HCT116 (cell line): ENCODE results near the gene SORCS2. TPM values are rescaled to one million over a fixed set of nuclear protein-coding genes. Genes with fewer than 3 reads are reported as not detected.

Experiments
- ATAC-seq: fragments of 200-7000 bp; cut with Tn5 transposase; 2 replicates; pipeline ENCODE4 v1.9.1; 2020; ENCODE audit warnings: mild to moderate bottlenecking, moderate library complexity
- BruUV-seq: library from RNA; stranded (reverse); fragments of 400-500 nt; replicated peaks from 2 replicates; lab custom pipeline; 2021; lab: Mats Ljungman, UMichigan
- CTCF ChIA-PET: fragments of 300-600 bp; sonication (Branson Sonifier 250); formaldehyde crosslinking; loops from one replicate; lab custom pipeline; 2021; ENCODE audit warnings: antibody characterized with exemption; lab: Charles Lee
- POLR2A ChIA-PET: fragments of 300-600, 350-600 bp; sonication (Branson Sonifier 250); formaldehyde crosslinking; loops from one replicate; lab custom pipeline; 2021; ENCODE audit warnings: antibody characterized with exemption; lab: Charles Lee
- RAD21 ChIA-PET, 2 experiments: fragments of 300-600 bp; sonication (Branson Sonifier 250); formaldehyde crosslinking; loops; one replicate each; lab custom pipeline; 2023; ENCODE audit warnings: low total read pairs in 2 of 2; ENCODE audit not compliant: uncharacterized antibody in 2 of 2, unreplicated experiment in 2 of 2, low non-redundant PET in 1 of 2; lab: Charles Lee
- DNase-seq: peaks from one replicate; pipeline ENCODE4 v3.0.0-alpha.2; 2010; ENCODE audit warnings: low read depth, low spot score
- H2AFZ ChIP-seq: fragments of 200-600 bp; shearing (Covaris generic), sonication (generic); 2 replicates; pipeline ENCODE4 v1.6.1; 2017; ENCODE audit warnings: low read depth, mixed run types, mixed read lengths, antibody characterized with exemption, low read length; ENCODE audit not compliant: poor library complexity, severe bottlenecking
- H3K27ac ChIP-seq: 2 replicates; pipeline ENCODE4 v1.5.1; 2012; ENCODE audit warnings: low read depth, low read length
- H3K27me3 ChIP-seq: fragments of 200-600 bp; sonication (generic); 2 replicates; pipeline ENCODE4 v1.6.1; 2016; ENCODE audit warnings: mixed run types, low read length, mixed read lengths; ENCODE audit not compliant: insufficient read depth
- H3K36me3 ChIP-seq, 2 experiments: fragments of 200-500 bp in 1 of 2; fragments of 200-600 bp in 1 of 2; sonication (Bioruptor generic) in 1 of 2; sonication (generic) in 1 of 2; 2 replicates each; pipeline versions ENCODE4 v1.5.1 to v1.6.1; 2014 to 2016; ENCODE audit warnings: low read length in 2 of 2, inconsistent platforms in 1 of 2, mixed read lengths in 1 of 2, mixed run types in 1 of 2; ENCODE audit not compliant: insufficient read depth in 2 of 2, control insufficient read depth in 1 of 2
- H3K4me1 ChIP-seq, 2 experiments: fragments of 200-600 bp in 1 of 2; sonication (generic) in 1 of 2; 2 replicates each; pipeline versions ENCODE4 v1.5.1 to v1.6.1; 2012 to 2017; ENCODE audit warnings: low read length in 2 of 2, inconsistent platforms in 1 of 2, mild to moderate bottlenecking in 1 of 2, mixed read lengths in 1 of 2, mixed run types in 1 of 2, moderate library complexity in 1 of 2; ENCODE audit not compliant: insufficient read depth in 2 of 2, control insufficient read depth in 1 of 2
- H3K4me2 ChIP-seq: fragments of 200-600 bp; sonication (generic); 2 replicates; pipeline ENCODE4 v1.6.1; 2017; ENCODE audit warnings: mixed run types, low read length, mixed read lengths
- H3K4me3 ChIP-seq, 2 experiments: fragments of 200-600 bp in 1 of 2; sonication (generic) in 1 of 2; replicated peaks in 1 of 2; 2 replicates each; pipeline ENCODE4 v1.5.1; 2011 to 2016; ENCODE audit warnings: low read length in 2 of 2, control low read depth in 1 of 2, low read depth in 1 of 2, mild to moderate bottlenecking in 1 of 2, mixed read lengths in 1 of 2, mixed run types in 1 of 2
- H3K79me2 ChIP-seq: fragments of 200-600 bp; sonication (generic); 2 replicates; pipeline ENCODE4 v1.6.1; 2017; ENCODE audit warnings: mild to moderate bottlenecking, mixed run types, low read length, moderate library complexity, mixed read lengths; ENCODE audit not compliant: insufficient read depth
- H3K9ac ChIP-seq: fragments of 200-600 bp; sonication (generic); 2 replicates; pipeline ENCODE4 v1.6.1; 2016; ENCODE audit warnings: low read length, mixed read lengths
- H3K9me2 ChIP-seq: fragments of 200-600 bp; sonication (generic), shearing (Covaris generic); 2 replicates; pipeline ENCODE4 v1.6.1; 2017; ENCODE audit warnings: mixed run types, mild to moderate bottlenecking, moderate library complexity; ENCODE audit not compliant: insufficient read depth
- H3K9me3 ChIP-seq, 2 experiments: fragments of 200-500 bp in 1 of 2; fragments of 200-600 bp in 1 of 2; sonication (Bioruptor generic) in 1 of 2; sonication (generic) in 1 of 2; 2 replicates each; pipeline ENCODE4 v1.6.1; 2014 to 2017; ENCODE audit warnings: low read length in 2 of 2, mixed read lengths in 2 of 2, inconsistent platforms in 1 of 2, low read depth in 1 of 2, mild to moderate bottlenecking in 1 of 2, mixed run types in 1 of 2, moderate library complexity in 1 of 2; ENCODE audit not compliant: control insufficient read depth in 1 of 2, insufficient read depth in 1 of 2
- H4K20me1 ChIP-seq: fragments of 200-600 bp; sonication (generic), shearing (Covaris generic); 2 replicates; pipeline ENCODE4 v1.6.1; 2017; ENCODE audit warnings: mixed run types, mild to moderate bottlenecking, moderate library complexity; ENCODE audit not compliant: insufficient read depth
- CBX3 ChIP-seq: IDR thresholded peaks from 2 replicates; pipeline ENCODE4 v1.6.1; 2012; ENCODE audit warnings: low read depth
- ELF1 ChIP-seq: IDR thresholded peaks from 2 replicates; pipeline ENCODE4 v1.6.1; 2012; ENCODE audit warnings: low read depth, borderline replicate concordance
- EZH2 ChIP-seq: fragments of 200-600 bp; sonication (generic); IDR thresholded peaks from 2 replicates; pipeline ENCODE4 v1.6.1; 2017; ENCODE audit warnings: antibody characterized with exemption, mixed run types
- POLR2AphosphoS5 ChIP-seq: IDR thresholded peaks from 2 replicates; pipeline ENCODE4 v1.6.1; 2011; ENCODE audit warnings: mild to moderate bottlenecking, low read depth, low read length, moderate library complexity
- SP1 ChIP-seq: IDR thresholded peaks from 2 replicates; pipeline ENCODE4 v1.6.1; 2012; ENCODE audit warnings: low read depth
- TCF7L2 ChIP-seq: IDR thresholded peaks from 2 replicates; pipeline ENCODE4 v1.7.0; 2011; ENCODE audit warnings: borderline replicate concordance, inconsistent platforms; ENCODE audit not compliant: insufficient read depth, insufficient read length; ENCODE audit errors: extremely low read depth
- ZFX ChIP-seq: fragments of 450-650 bp; IDR thresholded peaks from 2 replicates; pipeline ENCODE4 v1.6.1; 2017
- ZNF274 ChIP-seq: fragments of 200-500 bp; sonication (Bioruptor generic); IDR thresholded peaks from 2 replicates; pipeline ENCODE4 v1.6.1; 2014; ENCODE audit warnings: mild to moderate bottlenecking, low read depth, low read length, inconsistent platforms
- intact Hi-C: fragments of 100-400 bp; cut with micrococcal nuclease; formaldehyde crosslinking; loops from 2 replicates; pipeline ENCODE4 v1.10.0; 2022
- total RNA-seq: library from RNA; stranded (reverse); gene quantifications from one replicate; pipeline ENCODE4 v1.2.1, GENCODE V29; 2021; ENCODE audit not compliant: unreplicated experiment
- TF ChIP-seq, protein P1 (sequence below): IDR thresholded peaks from 2 replicates; pipeline ENCODE4 v1.6.1; 2012; ENCODE audit warnings: low read depth
- TF ChIP-seq, protein P2 (sequence below): IDR thresholded peaks from 2 replicates; pipeline ENCODE4 v1.6.1; 2012

Gene SORCS2
- total RNA-seq, 1 experiment from 2014 or later: 0.37 TPM

DNA sequence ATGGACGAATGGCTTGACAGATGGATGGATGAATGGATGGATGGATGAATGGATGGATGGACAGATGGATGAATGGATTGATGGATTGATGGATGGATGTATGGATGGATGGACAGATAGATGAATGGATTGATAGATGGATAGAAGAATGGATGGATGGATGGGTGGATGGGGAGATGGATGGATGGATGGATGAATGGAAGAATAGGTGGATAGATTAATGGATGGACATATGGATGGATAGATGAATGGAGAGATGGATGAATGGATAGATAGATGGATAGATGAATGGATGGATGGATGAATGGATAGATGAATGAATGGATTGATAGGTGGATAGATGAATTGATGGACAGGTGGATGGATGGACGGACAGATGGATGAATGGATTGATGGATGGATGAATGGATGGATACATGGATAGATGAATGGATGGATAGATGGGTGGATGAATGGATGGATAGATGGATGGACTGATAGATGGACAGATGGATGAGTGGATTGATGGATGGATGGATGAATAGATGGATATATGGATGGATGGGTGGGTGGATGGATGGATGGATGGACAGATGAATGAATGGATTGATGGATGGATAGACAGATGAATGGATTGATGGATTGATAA is 208.4 kb downstream of the SORCS2 start:
- Histone ChIP-seq H3K4me3 (no peak overlapping the region), H3K4me2 (no peak overlapping the region), H3K9ac (no peak overlapping the region), H3K4me1 (peaks cover 16 to 19% of the 10 kb centered on the region in 2 experiments), H3K27me3 (peaks cover 36% of the 10 kb centered on the region)
- RAD21 ChIA-PET: no interaction called here
- TF ChIP-seq ZNF274 (no peak), TCF7L2 (no peak), EZH2 (no peak), ZFX (no peak), SP1 (no peak), ELF1 (no peak), POLR2AphosphoS5 (no peak), CBX3 (no peak)
- TF ChIP-seq, protein P1, sequence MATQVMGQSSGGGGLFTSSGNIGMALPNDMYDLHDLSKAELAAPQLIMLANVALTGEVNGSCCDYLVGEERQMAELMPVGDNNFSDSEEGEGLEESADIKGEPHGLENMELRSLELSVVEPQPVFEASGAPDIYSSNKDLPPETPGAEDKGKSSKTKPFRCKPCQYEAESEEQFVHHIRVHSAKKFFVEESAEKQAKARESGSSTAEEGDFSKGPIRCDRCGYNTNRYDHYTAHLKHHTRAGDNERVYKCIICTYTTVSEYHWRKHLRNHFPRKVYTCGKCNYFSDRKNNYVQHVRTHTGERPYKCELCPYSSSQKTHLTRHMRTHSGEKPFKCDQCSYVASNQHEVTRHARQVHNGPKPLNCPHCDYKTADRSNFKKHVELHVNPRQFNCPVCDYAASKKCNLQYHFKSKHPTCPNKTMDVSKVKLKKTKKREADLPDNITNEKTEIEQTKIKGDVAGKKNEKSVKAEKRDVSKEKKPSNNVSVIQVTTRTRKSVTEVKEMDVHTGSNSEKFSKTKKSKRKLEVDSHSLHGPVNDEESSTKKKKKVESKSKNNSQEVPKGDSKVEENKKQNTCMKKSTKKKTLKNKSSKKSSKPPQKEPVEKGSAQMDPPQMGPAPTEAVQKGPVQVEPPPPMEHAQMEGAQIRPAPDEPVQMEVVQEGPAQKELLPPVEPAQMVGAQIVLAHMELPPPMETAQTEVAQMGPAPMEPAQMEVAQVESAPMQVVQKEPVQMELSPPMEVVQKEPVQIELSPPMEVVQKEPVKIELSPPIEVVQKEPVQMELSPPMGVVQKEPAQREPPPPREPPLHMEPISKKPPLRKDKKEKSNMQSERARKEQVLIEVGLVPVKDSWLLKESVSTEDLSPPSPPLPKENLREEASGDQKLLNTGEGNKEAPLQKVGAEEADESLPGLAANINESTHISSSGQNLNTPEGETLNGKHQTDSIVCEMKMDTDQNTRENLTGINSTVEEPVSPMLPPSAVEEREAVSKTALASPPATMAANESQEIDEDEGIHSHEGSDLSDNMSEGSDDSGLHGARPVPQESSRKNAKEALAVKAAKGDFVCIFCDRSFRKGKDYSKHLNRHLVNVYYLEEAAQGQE: no peak
- TF ChIP-seq, protein P2, sequence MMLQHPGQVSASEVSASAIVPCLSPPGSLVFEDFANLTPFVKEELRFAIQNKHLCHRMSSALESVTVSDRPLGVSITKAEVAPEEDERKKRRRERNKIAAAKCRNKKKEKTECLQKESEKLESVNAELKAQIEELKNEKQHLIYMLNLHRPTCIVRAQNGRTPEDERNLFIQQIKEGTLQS: no peak
- TF ChIP-seq, all 23 proteins: peak for 0
- BruUV-seq: no TSS peak
- Histone ChIP-seq H4K20me1 (no peaks in the 10 kb centered on the region), H3K27ac (no peak overlapping the region), H3K36me3 (no peaks in the 10 kb centered on the region), H3K9me2 (peaks cover 5% of the 10 kb centered on the region; the same call in 1 of the 2 replicates), H3K79me2 (no peaks in the 10 kb centered on the region), H3K9me3 (no peaks in the 10 kb centered on the region), H2AFZ (no peak overlapping the region)
- ChIA-PET POLR2A (no interaction called here), CTCF (no interaction called here)
- DNase-seq (no peak), ATAC-seq (no peak)
- intact Hi-C loops: no loop called here
